ENCODE data around the gene SSH2. TPM values are rescaled to one million over a fixed set of nuclear protein-coding genes. Genes with fewer than 3 reads are reported as not detected.

The SSH2 gene
- total RNA-seq, 1 experiment from 2014 or later, result 45.1 TPM

- TF ChIP-seq, protein P1, sequence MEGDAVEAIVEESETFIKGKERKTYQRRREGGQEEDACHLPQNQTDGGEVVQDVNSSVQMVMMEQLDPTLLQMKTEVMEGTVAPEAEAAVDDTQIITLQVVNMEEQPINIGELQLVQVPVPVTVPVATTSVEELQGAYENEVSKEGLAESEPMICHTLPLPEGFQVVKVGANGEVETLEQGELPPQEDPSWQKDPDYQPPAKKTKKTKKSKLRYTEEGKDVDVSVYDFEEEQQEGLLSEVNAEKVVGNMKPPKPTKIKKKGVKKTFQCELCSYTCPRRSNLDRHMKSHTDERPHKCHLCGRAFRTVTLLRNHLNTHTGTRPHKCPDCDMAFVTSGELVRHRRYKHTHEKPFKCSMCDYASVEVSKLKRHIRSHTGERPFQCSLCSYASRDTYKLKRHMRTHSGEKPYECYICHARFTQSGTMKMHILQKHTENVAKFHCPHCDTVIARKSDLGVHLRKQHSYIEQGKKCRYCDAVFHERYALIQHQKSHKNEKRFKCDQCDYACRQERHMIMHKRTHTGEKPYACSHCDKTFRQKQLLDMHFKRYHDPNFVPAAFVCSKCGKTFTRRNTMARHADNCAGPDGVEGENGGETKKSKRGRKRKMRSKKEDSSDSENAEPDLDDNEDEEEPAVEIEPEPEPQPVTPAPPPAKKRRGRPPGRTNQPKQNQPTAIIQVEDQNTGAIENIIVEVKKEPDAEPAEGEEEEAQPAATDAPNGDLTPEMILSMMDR (conservative IDR thresholded peaks at IDR 0.05), result no peak
- no peak for TF ChIP-seq EZH2 (IDR thresholded peaks at IDR 0.05; ENCODE audit: low read depth)
- H3K4me3 ChIP-seq, result no peak overlapping the region
- H3K9me3 ChIP-seq (ENCODE audit: insufficient read depth, low read depth), result peaks cover 7% of the 10 kb centered on the region; the same call in 1 of the 2 replicates
- intact Hi-C loops (cut with micrococcal nuclease; ENCODE audit: unreplicated experiment), result no loop called here
- no peaks in the 10 kb centered on the region for H3K79me2 ChIP-seq (ENCODE audit: low read depth)
- no peaks in the 10 kb centered on the region for H4K20me1 ChIP-seq (ENCODE audit: insufficient read depth)
- H3K27me3 ChIP-seq (ENCODE audit: insufficient read depth, low read depth), result no peaks in the 10 kb centered on the region
- H3K9me2 ChIP-seq (ENCODE audit: insufficient read depth), result no peaks in the 10 kb centered on the region
- no peaks in the 10 kb centered on the region for H3K36me3 ChIP-seq (ENCODE audit: low read depth)
- no peak overlapping the region for H3K27ac ChIP-seq
- POLR2A ChIA-PET (ENCODE audit: unreplicated experiment), result no interaction called here
- H2AFZ ChIP-seq, result no peak overlapping the region
- CTCF ChIA-PET, result no interaction called here
- H3K4me1 ChIP-seq (replicated peaks; ENCODE audit: insufficient read depth), result no peaks in the 10 kb centered on the region
- no peaks in the 10 kb centered on the region for H3F3A ChIP-seq (ENCODE audit: insufficient read depth, low read depth)
- no peak for DNase-seq
- H3K4me2 ChIP-seq, result no peak overlapping the region
- BruUV-seq (replicated peaks), result no TSS peak
Observed at GRCh38 chr17:29956225-29956624, 26.2 kb upstream of the SSH2 start.

- Histone ChIP-seq H3K27me3 (ENCODE audit: insufficient read depth, low read depth) (no peaks in the 10 kb centered on the region), H3K27ac (no peak overlapping the region), H3K79me2 (ENCODE audit: low read depth) (no peaks in the 10 kb centered on the region), H3F3A (ENCODE audit: insufficient read depth, low read depth) (no peaks in the 10 kb centered on the region), H2AFZ (no peak overlapping the region), H3K4me1 (replicated peaks; ENCODE audit: insufficient read depth) (no peaks in the 10 kb centered on the region), H3K9me2 (ENCODE audit: insufficient read depth) (no peaks in the 10 kb centered on the region), H4K20me1 (ENCODE audit: insufficient read depth) (no peaks in the 10 kb centered on the region), H3K4me3 (no peak overlapping the region), H3K9me3 (ENCODE audit: insufficient read depth, low read depth) (peaks cover 7% of the 10 kb centered on the region; the same call in 1 of the 2 replicates), H3K4me2 (no peak overlapping the region), H3K36me3 (ENCODE audit: low read depth) (no peaks in the 10 kb centered on the region)
- CTCF ChIA-PET, result no interaction called here
- no peak for DNase-seq
- POLR2A ChIA-PET (ENCODE audit: unreplicated experiment), result no interaction called here
- TF ChIP-seq, protein P1 (conservative IDR thresholded peaks at IDR 0.05), result no peak
- TF ChIP-seq EZH2 (IDR thresholded peaks at IDR 0.05; ENCODE audit: low read depth), result no peak
- BruUV-seq (replicated peaks), result no TSS peak
- intact Hi-C loops (cut with micrococcal nuclease; ENCODE audit: unreplicated experiment), result no loop called here
Observed at GRCh38 chr17:29954405-29954804, 24.4 kb upstream of the SSH2 start.

GRCh38 chr17:29949696-29950095, 19.7 kb upstream of the SSH2 start:
- DNase-seq, result no peak
- Histone ChIP-seq H2AFZ (no peak overlapping the region), H3K9me2 (ENCODE audit: insufficient read depth) (no peaks in the 10 kb centered on the region), H3K27ac (no peak overlapping the region), H3K9me3 (ENCODE audit: insufficient read depth, low read depth) (peaks cover 6% of the 10 kb centered on the region; the same call in 1 of the 2 replicates), H3K4me3 (no peak overlapping the region), H3K4me1 (replicated peaks; ENCODE audit: insufficient read depth) (no peaks in the 10 kb centered on the region), H3K79me2 (ENCODE audit: low read depth) (no peaks in the 10 kb centered on the region), H3K36me3 (ENCODE audit: low read depth) (no peaks in the 10 kb centered on the region), H3K27me3 (ENCODE audit: insufficient read depth, low read depth) (no peaks in the 10 kb centered on the region), H3F3A (ENCODE audit: insufficient read depth, low read depth) (no peaks in the 10 kb centered on the region), H4K20me1 (ENCODE audit: insufficient read depth) (no peaks in the 10 kb centered on the region), H3K4me2 (no peak overlapping the region)
- BruUV-seq (replicated peaks), result no TSS peak
- CTCF ChIA-PET, result interaction anchor here (0.5 kb wide), 1 partner anchor 142 kb away, joined by 5 read pairs; no protein-coding TSS in a partner anchor
- intact Hi-C loops (cut with micrococcal nuclease; ENCODE audit: unreplicated experiment), result no loop called here
- TF ChIP-seq EZH2 (IDR thresholded peaks at IDR 0.05; ENCODE audit: low read depth), result no peak
- TF ChIP-seq, protein P1 (conservative IDR thresholded peaks at IDR 0.05), result no peak
- POLR2A ChIA-PET (ENCODE audit: unreplicated experiment), result no interaction called here
